H1 (cell line): ENCODE results near the gene CLEC16A. TPM values are rescaled to one million over a fixed set of nuclear protein-coding genes. Genes with fewer than 3 reads are reported as not detected.

Experiments
- CTCF ChIA-PET: fragments of 300-600 bp; sonication (Branson Sonifier 250); formaldehyde crosslinking; loops from one replicate; lab custom pipeline; 2021; ENCODE audit not compliant: partially characterized antibody; lab: Charles Lee
- POLR2A ChIA-PET: fragments of 300-600 bp; sonication (Branson Sonifier 250); formaldehyde crosslinking; loops from one replicate; lab custom pipeline; 2021; ENCODE audit warnings: inconsistent platforms; ENCODE audit not compliant: partially characterized antibody; lab: Charles Lee
- DNase-seq, 2 experiments: peaks; one replicate each; pipeline versions ENCODE4 v3.0.0 to v3.0.0-alpha.2; 2010 to 2022; ENCODE audit warnings: low spot score in 2 of 2, low read depth in 1 of 2, mixed read lengths in 1 of 2
- FAIRE-seq: peaks from 2 replicates; lab custom pipeline; 2011; peaks lifted over from hg19 to GRCh38; lab: Jason Lieb, UNC
- H2AFZ ChIP-seq: 2 replicates; pipeline ENCODE4 v1.8.1; 2012; ENCODE audit warnings: low read length, inconsistent platforms
- H2AK5ac ChIP-seq: 2 replicates; pipeline ENCODE4 v1.6.1; 2013; ENCODE audit warnings: low read depth, low read length
- H2BK120ac ChIP-seq: replicated peaks from 2 replicates; pipeline ENCODE3; 2013; ENCODE audit warnings: low read depth, low read length, inconsistent platforms
- H2BK12ac ChIP-seq: 2 replicates; pipeline ENCODE4 v1.6.1; 2013; ENCODE audit warnings: low read depth, low read length
- H2BK15ac ChIP-seq: 2 replicates; pipeline ENCODE4 v1.6.1; 2013; ENCODE audit warnings: low read length
- H2BK20ac ChIP-seq: 2 replicates; pipeline ENCODE4 v1.6.1; 2013; ENCODE audit warnings: low read length
- H2BK5ac ChIP-seq: 2 replicates; pipeline ENCODE4 v1.6.1; 2013; ENCODE audit warnings: low read depth, low read length
- H3K14ac ChIP-seq: 2 replicates; pipeline ENCODE4 v1.6.1; 2013; ENCODE audit warnings: inconsistent platforms; ENCODE audit not compliant: insufficient read length
- H3K18ac ChIP-seq: 2 replicates; pipeline ENCODE4 v1.6.1; 2013; ENCODE audit warnings: low read length; ENCODE audit errors: extremely low read depth
- H3K23ac ChIP-seq: 2 replicates; pipeline ENCODE4 v1.6.1; 2013; ENCODE audit warnings: inconsistent platforms; ENCODE audit not compliant: insufficient read length
- H3K23me2 ChIP-seq: 2 replicates; pipeline ENCODE4 v1.6.1; 2013; ENCODE audit warnings: low read depth, low read length
- H3K27ac ChIP-seq: 2 replicates; pipeline ENCODE4 v1.6.1; 2011; ENCODE audit warnings: low read depth, low read length, inconsistent platforms
- H3K27me3 ChIP-seq, 4 experiments: replicated peaks in 1 of 4; 1 replicate in 1 of 4; 2 replicates in 3 of 4; pipeline versions ENCODE4 v1.6.1 to v1.8.1; 2011 to 2013; ENCODE audit warnings: low read length in 3 of 4, mild to moderate bottlenecking in 3 of 4, inconsistent platforms in 2 of 4, mixed read lengths in 2 of 4, moderate library complexity in 1 of 4; ENCODE audit not compliant: control insufficient read depth in 3 of 4, insufficient read depth in 3 of 4; ENCODE audit errors: extremely low read depth in 1 of 4
- H3K36me3 ChIP-seq, 4 experiments: 2 replicates each; pipeline versions ENCODE4 v1.6.1 to v1.8.1; 2011 to 2013; ENCODE audit warnings: mild to moderate bottlenecking in 4 of 4, low read length in 3 of 4, moderate library complexity in 2 of 4, control low read depth in 1 of 4, inconsistent platforms in 1 of 4; ENCODE audit not compliant: insufficient read depth in 4 of 4, control insufficient read depth in 2 of 4
- H3K4ac ChIP-seq: replicated peaks from 2 replicates; pipeline ENCODE3; 2013; ENCODE audit warnings: low read length, low read depth, mixed read lengths, inconsistent platforms; ENCODE audit not compliant: insufficient read length
- H3K4me1 ChIP-seq, 4 experiments: replicated peaks in 1 of 4; 1 replicate in 1 of 4; 2 replicates in 3 of 4; pipeline versions ENCODE4 v1.6.1 to v1.8.1; 2011 to 2013; ENCODE audit warnings: low read length in 3 of 4, inconsistent platforms in 2 of 4, mixed read lengths in 1 of 4; ENCODE audit not compliant: insufficient read depth in 4 of 4, control insufficient read depth in 3 of 4
- H3K4me2 ChIP-seq, 2 experiments: 2 replicates each; pipeline versions ENCODE4 v1.6.1 to v1.8.1; 2011 to 2013; ENCODE audit warnings: low read depth in 2 of 2, low read length in 2 of 2, control low read depth in 1 of 2, inconsistent platforms in 1 of 2, mild to moderate bottlenecking in 1 of 2; ENCODE audit not compliant: insufficient read depth in 1 of 2
- H3K4me3 ChIP-seq, 4 experiments: fragments of 200-600, 300-600 bp in 1 of 4; sonication (generic), shearing (Covaris generic), sonication (Bioruptor Twin) in 1 of 4; 2 replicates each; pipeline versions ENCODE4 v1.5.1 to v1.8.1; 2011 to 2016; ENCODE audit warnings: low read length in 4 of 4, low read depth in 3 of 4, control low read depth in 2 of 4, inconsistent platforms in 2 of 4, mild to moderate bottlenecking in 2 of 4, mixed read lengths in 1 of 4, moderate library complexity in 1 of 4; ENCODE audit not compliant: insufficient read depth in 2 of 4; ENCODE audit errors: extremely low read depth in 1 of 4
- H3K56ac ChIP-seq: replicated peaks from 2 replicates; pipeline ENCODE3; 2013; ENCODE audit warnings: low read depth, mild to moderate bottlenecking, mixed read lengths, low read length, inconsistent platforms; ENCODE audit not compliant: insufficient read length
- H3K79me1 ChIP-seq: 2 replicates; pipeline ENCODE4 v1.6.1; 2013; ENCODE audit warnings: low read depth, low read length, control low read depth
- H3K79me2 ChIP-seq, 2 experiments: 2 replicates each; pipeline versions ENCODE4 v1.6.1 to v1.8.1; 2012 to 2013; ENCODE audit warnings: low read length in 2 of 2, mild to moderate bottlenecking in 2 of 2, inconsistent platforms in 1 of 2; ENCODE audit not compliant: insufficient read depth in 2 of 2, control insufficient read depth in 1 of 2
- H3K9ac ChIP-seq, 4 experiments: replicated peaks in 1 of 4; 1 replicate in 1 of 4; 2 replicates in 3 of 4; pipeline versions ENCODE4 v1.6.1 to v1.8.1; 2011 to 2013; ENCODE audit warnings: low read depth in 3 of 4, low read length in 3 of 4, control low read depth in 2 of 4, mild to moderate bottlenecking in 2 of 4, moderate library complexity in 2 of 4, inconsistent platforms in 1 of 4; ENCODE audit errors: extremely low read depth in 1 of 4
- H3K9me3 ChIP-seq, 2 experiments: 2 replicates each; pipeline versions ENCODE4 v1.6.1 to v1.8.1; 2012 to 2013; ENCODE audit warnings: mild to moderate bottlenecking in 2 of 2, moderate library complexity in 2 of 2, control low read depth in 1 of 2, inconsistent platforms in 1 of 2, low read depth in 1 of 2, low read length in 1 of 2, mixed read lengths in 1 of 2; ENCODE audit not compliant: insufficient read depth in 2 of 2
- H4K20me1 ChIP-seq, 2 experiments: replicated peaks in 1 of 2; 2 replicates each; pipeline versions ENCODE3 to v1.8.1; 2011 to 2013; ENCODE audit warnings: inconsistent platforms in 2 of 2, low read length in 2 of 2, mild to moderate bottlenecking in 1 of 2; ENCODE audit not compliant: insufficient read depth in 2 of 2, control insufficient read depth in 1 of 2
- H4K5ac ChIP-seq: 2 replicates; pipeline ENCODE4 v1.6.1; 2013; ENCODE audit warnings: low read length, low read depth, mixed read lengths, inconsistent platforms; ENCODE audit not compliant: insufficient read length
- H4K8ac ChIP-seq: 2 replicates; pipeline ENCODE4 v1.8.0; 2013; ENCODE audit warnings: mild to moderate bottlenecking, moderate library complexity, low read length, inconsistent platforms; ENCODE audit not compliant: insufficient read depth; ENCODE audit errors: extremely low read depth
- H4K91ac ChIP-seq: replicated peaks from 2 replicates; pipeline ENCODE3; 2013; ENCODE audit warnings: low read length, mixed read lengths, inconsistent platforms; ENCODE audit not compliant: insufficient read length
- ASH2L ChIP-seq: fragments of 200-600, 300-600 bp; sonication (generic); IDR thresholded peaks from one replicate; pipeline ENCODE4 v1.7.1; 2017; ENCODE audit warnings: low read length
- BRCA1 ChIP-seq: IDR thresholded peaks from 2 replicates; pipeline ENCODE4 v1.6.1; 2012; ENCODE audit warnings: low read depth, low read length, improper control_type of control experiment
- E2F6 ChIP-seq: IDR thresholded peaks from 2 replicates; pipeline ENCODE4 v1.6.1; 2012; ENCODE audit warnings: inconsistent platforms
- EGR1 ChIP-seq: IDR thresholded peaks from 2 replicates; pipeline ENCODE4 v1.6.1; 2011; ENCODE audit warnings: low read depth, low read length, borderline replicate concordance
- EZH2 ChIP-seq: fragments of 200-600 bp; sonication (generic); IDR thresholded peaks from 2 replicates; pipeline ENCODE4 v1.7.1; 2012; ENCODE audit warnings: low read depth, mild to moderate bottlenecking, moderate library complexity, low read length, inconsistent platforms; ENCODE audit not compliant: severe bottlenecking
- KDM4A ChIP-seq: IDR thresholded peaks from one replicate; pipeline ENCODE4 v1.7.1; 2012; ENCODE audit warnings: low read depth, mild to moderate bottlenecking, moderate library complexity, low read length, inconsistent platforms; ENCODE audit not compliant: severe bottlenecking
- KDM5A ChIP-seq: fragments of 200-600 bp; IDR thresholded peaks from 2 replicates; pipeline ENCODE4 v1.7.1; 2012; ENCODE audit warnings: mild to moderate bottlenecking, low read length, inconsistent platforms, mixed read lengths
- MAFK ChIP-seq: IDR thresholded peaks from 2 replicates; pipeline ENCODE4 v1.6.1; 2012; ENCODE audit warnings: low read depth, mild to moderate bottlenecking, improper control_type of control experiment, low read length
- PHF8 ChIP-seq: fragments of 200-600 bp; sonication (generic); conservative IDR thresholded peaks from 2 replicates; pipeline ENCODE4 v1.7.1; 2012; ENCODE audit warnings: low read depth, mild to moderate bottlenecking, inconsistent platforms, low read length, moderate library complexity
- SAP30 ChIP-seq: fragments of 300-600 bp; sonication (generic); IDR thresholded peaks from 2 replicates; pipeline ENCODE4 v1.7.1; 2012; ENCODE audit warnings: low read length, moderate library complexity, mild to moderate bottlenecking, inconsistent platforms; ENCODE audit not compliant: insufficient read depth, insufficient replicate concordance
- SP4 ChIP-seq: IDR thresholded peaks from 2 replicates; pipeline ENCODE4 v1.6.1; 2012; ENCODE audit warnings: low read length, inconsistent platforms
- TBP ChIP-seq: IDR thresholded peaks from 2 replicates; pipeline ENCODE4 v1.6.1; 2011; ENCODE audit warnings: low read depth, low read length, improper control_type of control experiment
- ZNF274 ChIP-seq: IDR thresholded peaks from 2 replicates; pipeline ENCODE4 v1.7.0; 2012; ENCODE audit warnings: low read length, borderline replicate concordance; ENCODE audit errors: extremely low read depth
- WGBS, 2 experiments: shearing (Covaris generic) in 1 of 2; methylation state at CpG; one replicate each; pipeline versions ENCODE4 v1.1.6 to v1.1.7; 2013 to 2015; ENCODE audit warnings: low lambda C conversion rate in 2 of 2, mixed read lengths in 2 of 2, inconsistent platforms in 1 of 2, low coverage in 1 of 2, missing lambda C conversion rate in 1 of 2; ENCODE audit not compliant: insufficient replicate concordance in 2 of 2, insufficient coverage in 1 of 2, insufficient read length in 1 of 2; ENCODE audit errors: extremely low coverage in 1 of 2, missing lambda C conversion rate in 1 of 2; 5-methylcytosine and 5-hydroxymethylcytosine counted together
- polyA plus RNA-seq, 7 experiments: library from polyadenylated mRNA; depleted of rRNA in 3 of 7; stranded (reverse) in 5 of 7; unstranded in 2 of 7; fragments of >200 nt in 5 of 7; fragments of 200-250 nt in 2 of 7; gene quantifications; 1 replicate in 5 of 7; 2 replicates in 1 of 7; 4 replicates in 1 of 7; pipeline versions ENCODE4 v1.2.1 to v1.2.3, GENCODE V29; 2011 to 2013; ENCODE audit warnings: missing spikeins in 2 of 7, mixed read lengths in 2 of 7
- total RNA-seq: library from RNA; stranded (reverse); fragmentation: NEBNext Ultra II Directional; extraction: Animal tissue kit (Norgen Biotek cat#: 25700); gene quantifications from 2 replicates; pipeline ENCODE4 v1.2.1, GENCODE V29; 2021

CLEC16A gene
- total and polyA plus RNA-seq, 2 of the 8 experiments (the other 6 are each of a cell fraction or from before 2014, with no cell fraction given), result 7.6 to 19.3 TPM

GRCh38 chr16:11142261-11142630, 197.9 kb downstream of the CLEC16A start:
- ChIA-PET CTCF (interaction anchor here (1.2 to 2.0 kb wide), 6 partner anchors 9 to 188 kb away, joined by 3 to 8 read pairs (median 4); no protein-coding TSS in a partner anchor), POLR2A (no interaction called here)
- WGBS, 2 experiments, result 94% methylated on average over 7 of the region's 7 CpGs; no CpG with 5 or more reads in 1 of the 2 experiments
- Histone ChIP-seq H4K20me1 (peaks cover 0 to 2% of the 10 kb centered on the region in 2 experiments), H4K5ac (no peak overlapping the region), H3K14ac (no peak overlapping the region), H3K36me3 (no peaks in the 10 kb centered on the region), H2AK5ac (no peak overlapping the region), H3K4me3 (no peak overlapping the region), H3K4me2 (no peak overlapping the region), H3K27ac (no peak overlapping the region), H3K23me2 (peaks cover 3% of the 10 kb centered on the region; the same call in 1 of the 2 replicates), H3K9ac (no peak overlapping the region; a peak in 1 of 7 replicates), H2BK20ac (no peak overlapping the region), H4K8ac (no peak overlapping the region), H3K79me1 (no peaks in the 10 kb centered on the region), H3K18ac (no peak overlapping the region), H3K4ac (no peak overlapping the region), H3K56ac (no peak overlapping the region), H3K23ac (no peak overlapping the region), H3K79me2 (no peaks in the 10 kb centered on the region), H3K9me3 (no peaks in the 10 kb centered on the region), H2BK12ac (no peak overlapping the region), H2BK5ac (no peak overlapping the region; the same call in 1 of the 2 replicates), H4K91ac (no peak overlapping the region), H2BK15ac (no peak overlapping the region), H3K27me3 (no peaks in the 10 kb centered on the region), H3K4me1 (peaks cover 0 to 3% (median 2%) of the 10 kb centered on the region in 4 experiments; a peak in 5 of 7 replicates), H2AFZ (no peak overlapping the region), H2BK120ac (no peak overlapping the region)
- FAIRE-seq (no peak), DNase-seq (no peak)
- no peak for TF ChIP-seq E2F6
- no peak for TF ChIP-seq SAP30
- no peak for TF ChIP-seq ASH2L
- no peak for TF ChIP-seq EZH2
- TF ChIP-seq KDM4A, result no peak
- TF ChIP-seq EGR1, result no peak
- TF ChIP-seq KDM5A, result no peak
- TF ChIP-seq TBP, result no peak
- TF ChIP-seq MAFK, result no peak
- TF ChIP-seq BRCA1, result no peak
- no peak for TF ChIP-seq PHF8
- no peak for TF ChIP-seq ZNF274
- TF ChIP-seq SP4, result no peak
